HEK293 (cell line): ENCODE results near the gene ANKRD49.

Experiments used
- CTCF ChIA-PET: fragments of 350-600 bp; formaldehyde crosslinking; extraction: SDS; loops from one replicate; lab custom pipeline; 2021; ENCODE audit warnings: antibody characterized with exemption; lab: Yijun Ruan, JAX
- POLR2A ChIA-PET: fragments of 300-600 bp; formaldehyde crosslinking; extraction: SDS; loops from one replicate; lab custom pipeline; 2020; ENCODE audit warnings: antibody characterized with exemption, inconsistent platforms; lab: Yijun Ruan, JAX
- H3K27ac ChIP-seq: fragments of 200-500 bp; sonication (Bioruptor generic); 2 replicates; pipeline ENCODE4 v1.5.1; 2014; ENCODE audit warnings: low read depth, low read length, control low read depth, inconsistent platforms; ENCODE audit errors: extremely low read depth
- H3K36me3 ChIP-seq, 2 experiments: fragments of 200-500 bp in 1 of 2; sonication (Bioruptor generic) in 1 of 2; 1 replicate in 1 of 2; 2 replicates in 1 of 2; pipeline ENCODE4 v1.5.1; 2014 to 2017; ENCODE audit warnings: inconsistent platforms in 2 of 2, low read length in 2 of 2; ENCODE audit not compliant: control insufficient read depth in 2 of 2, insufficient read depth in 1 of 2
- H3K4me1 ChIP-seq: fragments of 200-500 bp; sonication (Bioruptor generic); 2 replicates; pipeline ENCODE4 v1.5.1; 2014; ENCODE audit warnings: mild to moderate bottlenecking, low read length, inconsistent platforms; ENCODE audit not compliant: control insufficient read depth, insufficient read depth
- H3K4me3 ChIP-seq: 2 replicates; pipeline ENCODE4 v1.5.1; 2011; ENCODE audit warnings: low read depth, mild to moderate bottlenecking, control low read depth, low read length, moderate library complexity
- H3K9me3 ChIP-seq: fragments of 200-500 bp; sonication (Bioruptor generic); 2 replicates; pipeline ENCODE4 v1.5.1; 2014; ENCODE audit warnings: low read depth, low read length, inconsistent platforms; ENCODE audit not compliant: control insufficient read depth, insufficient read depth
- KLF9 ChIP-seq: fragments of 450-650 bp; formaldehyde crosslinking; IDR thresholded peaks from 2 replicates; pipeline ENCODE4 v1.5.1; 2016; ENCODE audit warnings: missing biosample characterization, missing genetic modification characterization, low read depth
- SP7 ChIP-seq: fragments of 450-650 bp; formaldehyde crosslinking; IDR thresholded peaks from 2 replicates; pipeline ENCODE4 v1.5.1; 2016; ENCODE audit warnings: missing biosample characterization, missing genetic modification characterization
- ZNF223 ChIP-seq: fragments of 450-650 bp; formaldehyde crosslinking; IDR thresholded peaks from 2 replicates; pipeline ENCODE4 v1.5.1; 2016; ENCODE audit warnings: missing biosample characterization, missing genetic modification characterization
- ZNF24 ChIP-seq: fragments of 450-650 bp; formaldehyde crosslinking; IDR thresholded peaks from 2 replicates; pipeline ENCODE4 v1.5.1; 2016; ENCODE audit warnings: missing biosample characterization, missing genetic modification characterization
- ZNF248 ChIP-seq: fragments of 450-650 bp; formaldehyde crosslinking; IDR thresholded peaks from 2 replicates; pipeline ENCODE4 v1.5.1; 2017; ENCODE audit warnings: missing biosample characterization, missing genetic modification characterization
- ZNF341 ChIP-seq: fragments of 450-650 bp; formaldehyde crosslinking; IDR thresholded peaks from 2 replicates; pipeline ENCODE4; 2016; ENCODE audit warnings: low read depth, missing biosample characterization, missing genetic modification characterization
- ZNF37A ChIP-seq: fragments of 450-650 bp; IDR thresholded peaks from 2 replicates; pipeline ENCODE4 v1.5.1; 2018; ENCODE audit warnings: missing biosample characterization, missing genetic modification characterization
- ZNF473 ChIP-seq: fragments of 450-650 bp; formaldehyde crosslinking; IDR thresholded peaks from 2 replicates; pipeline ENCODE4 v1.5.1; 2017; ENCODE audit warnings: missing biosample characterization, missing genetic modification characterization
- ZNF529 ChIP-seq: fragments of 450-650 bp; formaldehyde crosslinking; IDR thresholded peaks from 2 replicates; pipeline ENCODE4 v1.5.1; 2017; ENCODE audit warnings: missing genetic modification characterization, missing biosample characterization; ENCODE audit not compliant: insufficient replicate concordance
- ZNF549 ChIP-seq: fragments of 450-650 bp; IDR thresholded peaks from 2 replicates; pipeline ENCODE4 v1.5.1; 2018; ENCODE audit warnings: missing biosample characterization, missing genetic modification characterization, mild to moderate bottlenecking, inconsistent platforms, moderate library complexity
- ZNF707 ChIP-seq: fragments of 450-650 bp; formaldehyde crosslinking; IDR thresholded peaks from 2 replicates; pipeline ENCODE4 v1.5.1; 2016; ENCODE audit warnings: missing biosample characterization, missing genetic modification characterization
- ZNF768 ChIP-seq: fragments of 450-650 bp; formaldehyde crosslinking; IDR thresholded peaks from 2 replicates; pipeline ENCODE4 v1.5.1; 2018; ENCODE audit warnings: missing biosample characterization, mild to moderate bottlenecking, missing genetic modification characterization
- ZNF791 ChIP-seq: fragments of 450-650 bp; formaldehyde crosslinking; IDR thresholded peaks from 2 replicates; pipeline ENCODE4 v1.5.1; 2016; ENCODE audit warnings: missing biosample characterization, missing genetic modification characterization
- ZSCAN30 ChIP-seq: fragments of 450-650 bp; IDR thresholded peaks from 2 replicates; pipeline ENCODE4 v1.5.1; 2018; ENCODE audit warnings: missing biosample characterization, mild to moderate bottlenecking, missing genetic modification characterization, moderate library complexity
- TF ChIP-seq, protein P1 (sequence below): fragments of 450-650 bp; formaldehyde crosslinking; IDR thresholded peaks from 2 replicates; pipeline ENCODE4 v1.5.1; 2016; ENCODE audit warnings: missing biosample characterization, missing genetic modification characterization, borderline replicate concordance
- TF ChIP-seq, protein P2 (sequence below): fragments of 450-650 bp; formaldehyde crosslinking; IDR thresholded peaks from 2 replicates; pipeline ENCODE4 v1.5.1; 2016; ENCODE audit warnings: missing biosample characterization, missing genetic modification characterization
- TF ChIP-seq, protein P3 (sequence below): fragments of 450-650 bp; formaldehyde crosslinking; IDR thresholded peaks from 2 replicates; pipeline ENCODE4 v1.5.1; 2017; ENCODE audit warnings: missing biosample characterization, mild to moderate bottlenecking, missing genetic modification characterization, moderate library complexity
- TF ChIP-seq, protein P4 (sequence below): fragments of 450-650 bp; formaldehyde crosslinking; IDR thresholded peaks from 2 replicates; pipeline ENCODE4 v1.5.1; 2016; ENCODE audit warnings: missing biosample characterization, missing genetic modification characterization
- TF ChIP-seq, protein P5 (sequence below): fragments of 450-650 bp; formaldehyde crosslinking; IDR thresholded peaks from 2 replicates; pipeline ENCODE4 v1.5.1; 2016; ENCODE audit warnings: missing biosample characterization, missing genetic modification characterization

Gene ANKRD49

DNA sequence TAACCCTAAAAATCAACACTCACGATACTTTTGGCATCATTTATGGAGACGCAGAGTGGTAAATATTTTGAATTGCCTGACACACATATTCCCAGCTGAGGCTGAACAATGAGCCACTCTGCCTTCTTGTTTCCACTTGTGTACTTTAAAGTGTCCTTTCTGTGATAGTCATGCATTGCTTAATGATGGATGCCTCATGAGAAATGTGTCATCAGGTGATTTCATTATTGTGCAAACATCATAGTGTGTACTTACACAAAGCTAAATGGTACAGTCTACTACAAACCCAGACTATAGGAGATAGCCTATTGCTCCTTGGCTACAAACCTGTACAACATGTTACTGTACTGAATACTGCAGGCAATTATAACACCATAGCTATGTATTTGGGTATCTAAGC, 44.3 kb upstream of the ANKRD49 start (continued):
- TF ChIP-seq, protein P1, sequence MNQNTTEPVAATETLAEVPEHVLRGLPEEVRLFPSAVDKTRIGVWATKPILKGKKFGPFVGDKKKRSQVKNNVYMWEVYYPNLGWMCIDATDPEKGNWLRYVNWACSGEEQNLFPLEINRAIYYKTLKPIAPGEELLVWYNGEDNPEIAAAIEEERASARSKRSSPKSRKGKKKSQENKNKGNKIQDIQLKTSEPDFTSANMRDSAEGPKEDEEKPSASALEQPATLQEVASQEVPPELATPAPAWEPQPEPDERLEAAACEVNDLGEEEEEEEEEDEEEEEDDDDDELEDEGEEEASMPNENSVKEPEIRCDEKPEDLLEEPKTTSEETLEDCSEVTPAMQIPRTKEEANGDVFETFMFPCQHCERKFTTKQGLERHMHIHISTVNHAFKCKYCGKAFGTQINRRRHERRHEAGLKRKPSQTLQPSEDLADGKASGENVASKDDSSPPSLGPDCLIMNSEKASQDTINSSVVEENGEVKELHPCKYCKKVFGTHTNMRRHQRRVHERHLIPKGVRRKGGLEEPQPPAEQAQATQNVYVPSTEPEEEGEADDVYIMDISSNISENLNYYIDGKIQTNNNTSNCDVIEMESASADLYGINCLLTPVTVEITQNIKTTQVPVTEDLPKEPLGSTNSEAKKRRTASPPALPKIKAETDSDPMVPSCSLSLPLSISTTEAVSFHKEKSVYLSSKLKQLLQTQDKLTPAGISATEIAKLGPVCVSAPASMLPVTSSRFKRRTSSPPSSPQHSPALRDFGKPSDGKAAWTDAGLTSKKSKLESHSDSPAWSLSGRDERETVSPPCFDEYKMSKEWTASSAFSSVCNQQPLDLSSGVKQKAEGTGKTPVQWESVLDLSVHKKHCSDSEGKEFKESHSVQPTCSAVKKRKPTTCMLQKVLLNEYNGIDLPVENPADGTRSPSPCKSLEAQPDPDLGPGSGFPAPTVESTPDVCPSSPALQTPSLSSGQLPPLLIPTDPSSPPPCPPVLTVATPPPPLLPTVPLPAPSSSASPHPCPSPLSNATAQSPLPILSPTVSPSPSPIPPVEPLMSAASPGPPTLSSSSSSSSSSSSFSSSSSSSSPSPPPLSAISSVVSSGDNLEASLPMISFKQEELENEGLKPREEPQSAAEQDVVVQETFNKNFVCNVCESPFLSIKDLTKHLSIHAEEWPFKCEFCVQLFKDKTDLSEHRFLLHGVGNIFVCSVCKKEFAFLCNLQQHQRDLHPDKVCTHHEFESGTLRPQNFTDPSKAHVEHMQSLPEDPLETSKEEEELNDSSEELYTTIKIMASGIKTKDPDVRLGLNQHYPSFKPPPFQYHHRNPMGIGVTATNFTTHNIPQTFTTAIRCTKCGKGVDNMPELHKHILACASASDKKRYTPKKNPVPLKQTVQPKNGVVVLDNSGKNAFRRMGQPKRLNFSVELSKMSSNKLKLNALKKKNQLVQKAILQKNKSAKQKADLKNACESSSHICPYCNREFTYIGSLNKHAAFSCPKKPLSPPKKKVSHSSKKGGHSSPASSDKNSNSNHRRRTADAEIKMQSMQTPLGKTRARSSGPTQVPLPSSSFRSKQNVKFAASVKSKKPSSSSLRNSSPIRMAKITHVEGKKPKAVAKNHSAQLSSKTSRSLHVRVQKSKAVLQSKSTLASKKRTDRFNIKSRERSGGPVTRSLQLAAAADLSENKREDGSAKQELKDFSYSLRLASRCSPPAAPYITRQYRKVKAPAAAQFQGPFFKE (tag by site-specific recombination), result no peak
- no peak for TF ChIP-seq ZNF791 (tag by site-specific recombination)
- TF ChIP-seq, protein P2, sequence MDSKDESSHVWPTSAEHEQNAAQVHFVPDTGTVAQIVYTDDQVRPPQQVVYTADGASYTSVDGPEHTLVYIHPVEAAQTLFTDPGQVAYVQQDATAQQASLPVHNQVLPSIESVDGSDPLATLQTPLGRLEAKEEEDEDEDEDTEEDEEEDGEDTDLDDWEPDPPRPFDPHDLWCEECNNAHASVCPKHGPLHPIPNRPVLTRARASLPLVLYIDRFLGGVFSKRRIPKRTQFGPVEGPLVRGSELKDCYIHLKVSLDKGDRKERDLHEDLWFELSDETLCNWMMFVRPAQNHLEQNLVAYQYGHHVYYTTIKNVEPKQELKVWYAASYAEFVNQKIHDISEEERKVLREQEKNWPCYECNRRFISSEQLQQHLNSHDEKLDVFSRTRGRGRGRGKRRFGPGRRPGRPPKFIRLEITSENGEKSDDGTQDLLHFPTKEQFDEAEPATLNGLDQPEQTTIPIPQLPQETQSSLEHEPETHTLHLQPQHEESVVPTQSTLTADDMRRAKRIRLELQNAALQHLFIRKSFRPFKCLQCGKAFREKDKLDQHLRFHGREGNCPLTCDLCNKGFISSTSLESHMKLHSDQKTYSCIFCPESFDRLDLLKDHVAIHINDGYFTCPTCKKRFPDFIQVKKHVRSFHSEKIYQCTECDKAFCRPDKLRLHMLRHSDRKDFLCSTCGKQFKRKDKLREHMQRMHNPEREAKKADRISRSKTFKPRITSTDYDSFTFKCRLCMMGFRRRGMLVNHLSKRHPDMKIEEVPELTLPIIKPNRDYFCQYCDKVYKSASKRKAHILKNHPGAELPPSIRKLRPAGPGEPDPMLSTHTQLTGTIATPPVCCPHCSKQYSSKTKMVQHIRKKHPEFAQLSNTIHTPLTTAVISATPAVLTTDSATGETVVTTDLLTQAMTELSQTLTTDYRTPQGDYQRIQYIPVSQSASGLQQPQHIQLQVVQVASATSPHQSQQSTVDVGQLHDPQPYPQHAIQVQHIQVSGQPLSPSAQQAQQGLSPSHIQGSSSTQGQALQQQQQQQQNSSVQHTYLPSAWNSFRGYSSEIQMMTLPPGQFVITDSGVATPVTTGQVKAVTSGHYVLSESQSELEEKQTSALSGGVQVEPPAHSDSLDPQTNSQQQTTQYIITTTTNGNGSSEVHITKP (tag by site-specific recombination), result peak; percentile 64; the same call in 1 of the 2 replicates
- TF ChIP-seq, all 188 proteins: peak for 2

DNA sequence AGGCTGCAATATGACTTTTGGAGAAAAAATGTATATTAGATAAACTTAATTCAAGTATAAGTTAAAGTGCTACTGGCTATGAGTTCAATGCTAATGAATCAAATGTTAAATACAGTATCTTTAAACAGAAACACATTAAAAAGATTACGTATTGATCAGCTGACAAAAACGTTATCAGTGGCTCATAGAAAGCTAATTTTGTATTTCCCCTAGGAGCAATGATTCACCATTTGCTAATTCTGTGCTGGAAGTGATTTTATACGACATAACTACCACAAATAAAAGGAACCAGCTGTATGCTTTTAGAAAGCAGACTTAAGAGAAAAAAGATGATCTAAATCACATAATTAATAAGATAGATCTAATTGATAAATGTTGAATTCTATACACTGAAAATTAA, 43.7 kb upstream of the ANKRD49 start:
- TF ChIP-seq ZNF248 (tag by site-specific recombination) (no peak), ZNF473 (no peak), ZNF768 (no peak), ZNF223 (tag by site-specific recombination) (no peak), ZNF529 (tag by site-specific recombination) (no peak), KLF9 (tag by site-specific recombination) (no peak), ZNF341 (no peak), ZSCAN30 (tag by site-specific recombination) (no peak), ZNF37A (tag by site-specific recombination) (no peak), SP7 (tag by site-specific recombination) (no peak), ZNF707 (no peak), ZNF549 (tag by site-specific recombination) (no peak), ZNF24 (tag by site-specific recombination) (no peak)
- TF ChIP-seq, protein P3, sequence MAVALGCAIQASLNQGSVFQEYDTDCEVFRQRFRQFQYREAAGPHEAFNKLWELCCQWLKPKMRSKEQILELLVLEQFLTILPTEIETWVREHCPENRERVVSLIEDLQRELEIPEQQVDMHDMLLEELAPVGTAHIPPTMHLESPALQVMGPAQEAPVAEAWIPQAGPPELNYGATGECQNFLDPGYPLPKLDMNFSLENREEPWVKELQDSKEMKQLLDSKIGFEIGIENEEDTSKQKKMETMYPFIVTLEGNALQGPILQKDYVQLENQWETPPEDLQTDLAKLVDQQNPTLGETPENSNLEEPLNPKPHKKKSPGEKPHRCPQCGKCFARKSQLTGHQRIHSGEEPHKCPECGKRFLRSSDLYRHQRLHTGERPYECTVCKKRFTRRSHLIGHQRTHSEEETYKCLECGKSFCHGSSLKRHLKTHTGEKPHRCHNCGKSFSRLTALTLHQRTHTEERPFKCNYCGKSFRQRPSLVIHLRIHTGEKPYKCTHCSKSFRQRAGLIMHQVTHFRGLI (tag by site-specific recombination), result no peak
- TF ChIP-seq, protein P4, sequence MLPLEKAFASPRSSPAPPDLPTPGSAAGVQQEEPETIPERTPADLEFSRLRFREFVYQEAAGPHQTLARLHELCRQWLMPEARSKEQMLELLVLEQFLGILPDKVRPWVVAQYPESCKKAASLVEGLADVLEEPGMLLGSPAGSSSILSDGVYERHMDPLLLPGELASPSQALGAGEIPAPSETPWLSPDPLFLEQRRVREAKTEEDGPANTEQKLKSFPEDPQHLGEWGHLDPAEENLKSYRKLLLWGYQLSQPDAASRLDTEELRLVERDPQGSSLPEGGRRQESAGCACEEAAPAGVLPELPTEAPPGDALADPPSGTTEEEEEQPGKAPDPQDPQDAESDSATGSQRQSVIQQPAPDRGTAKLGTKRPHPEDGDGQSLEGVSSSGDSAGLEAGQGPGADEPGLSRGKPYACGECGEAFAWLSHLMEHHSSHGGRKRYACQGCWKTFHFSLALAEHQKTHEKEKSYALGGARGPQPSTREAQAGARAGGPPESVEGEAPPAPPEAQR (tag by site-specific recombination), result no peak
- TF ChIP-seq, protein P5, sequence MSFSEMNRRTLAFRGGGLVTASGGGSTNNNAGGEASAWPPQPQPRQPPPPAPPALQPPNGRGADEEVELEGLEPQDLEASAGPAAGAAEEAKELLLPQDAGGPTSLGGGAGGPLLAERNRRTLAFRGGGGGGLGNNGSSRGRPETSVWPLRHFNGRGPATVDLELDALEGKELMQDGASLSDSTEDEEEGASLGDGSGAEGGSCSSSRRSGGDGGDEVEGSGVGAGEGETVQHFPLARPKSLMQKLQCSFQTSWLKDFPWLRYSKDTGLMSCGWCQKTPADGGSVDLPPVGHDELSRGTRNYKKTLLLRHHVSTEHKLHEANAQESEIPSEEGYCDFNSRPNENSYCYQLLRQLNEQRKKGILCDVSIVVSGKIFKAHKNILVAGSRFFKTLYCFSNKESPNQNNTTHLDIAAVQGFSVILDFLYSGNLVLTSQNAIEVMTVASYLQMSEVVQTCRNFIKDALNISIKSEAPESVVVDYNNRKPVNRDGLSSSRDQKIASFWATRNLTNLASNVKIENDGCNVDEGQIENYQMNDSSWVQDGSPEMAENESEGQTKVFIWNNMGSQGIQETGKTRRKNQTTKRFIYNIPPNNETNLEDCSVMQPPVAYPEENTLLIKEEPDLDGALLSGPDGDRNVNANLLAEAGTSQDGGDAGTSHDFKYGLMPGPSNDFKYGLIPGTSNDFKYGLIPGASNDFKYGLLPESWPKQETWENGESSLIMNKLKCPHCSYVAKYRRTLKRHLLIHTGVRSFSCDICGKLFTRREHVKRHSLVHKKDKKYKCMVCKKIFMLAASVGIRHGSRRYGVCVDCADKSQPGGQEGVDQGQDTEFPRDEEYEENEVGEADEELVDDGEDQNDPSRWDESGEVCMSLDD (tag by site-specific recombination), result no peak
- CTCF ChIA-PET, result interaction anchor here (1.0 kb wide), 1 partner anchor 555 kb away, joined by 4 read pairs; no protein-coding TSS in a partner anchor
- peaks cover 12 to 44% of the 10 kb centered on the region in 2 experiments; a peak in 2 of 3 replicates for H3K36me3 ChIP-seq
- no peak overlapping the region for H3K27ac ChIP-seq
- no peaks in the 10 kb centered on the region for H3K4me1 ChIP-seq
- no peak overlapping the region for H3K4me3 ChIP-seq
- H3K9me3 ChIP-seq, result no peaks in the 10 kb centered on the region
- POLR2A ChIA-PET, result no interaction called here
